ENCODE measurements around the gene PGAM5.
A peak's percentile ranks its signal among the peaks of the same experiment; 100 is the strongest.
"Not testable (repeated sequence)": the region's sequence is repeated elsewhere in the genome, so short reads cannot be mapped to it uniquely, and the experiment has no call there.

Gene PGAM5

DNA sequence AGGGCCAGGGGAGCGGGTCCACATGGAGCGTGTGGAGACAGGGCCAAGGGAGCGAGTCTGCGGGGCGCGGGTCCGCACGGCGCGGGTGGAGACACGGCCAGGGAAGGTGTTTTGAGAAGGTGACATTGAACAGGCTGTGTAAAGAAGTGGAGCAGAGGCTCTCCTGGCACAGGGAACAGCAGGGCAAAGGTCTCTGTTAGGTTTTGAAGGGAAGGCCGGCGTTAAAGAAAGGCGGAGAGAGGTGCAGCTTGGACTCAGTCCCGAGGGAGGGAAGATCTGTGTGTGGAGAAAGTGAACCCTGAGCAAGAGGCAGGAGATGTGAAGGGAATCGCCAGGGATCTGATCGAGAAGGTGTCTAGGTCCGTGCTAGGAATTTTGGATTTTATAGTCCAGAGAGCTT lies 21.4 kb upstream of the PGAM5 start:
- Histone ChIP-seq H3K4me2 (ENCODE audit: low read length) (peak overlapping the region; percentile 50), H4K20me1 (ENCODE audit: control insufficient read depth, insufficient read depth, low read depth, low read length) (peaks cover 9% of the 10 kb centered on the region), H3K4me3 (ENCODE audit: low read length) (peak overlapping the region; percentile 47), H3K36me3 (ENCODE audit: control insufficient read depth, low read length) (peaks cover 41% of the 10 kb centered on the region), H3K9me2 (replicated peaks; ENCODE audit: control insufficient read depth, low read length) (no peaks in the 10 kb centered on the region), H3K4me1 (ENCODE audit: control insufficient read depth, low read length) (peaks cover 26% of the 10 kb centered on the region), H3K27ac (ENCODE audit: low read depth, low read length) (no peak overlapping the region), H3K79me2 (ENCODE audit: control insufficient read depth, low read length) (peaks cover 48% of the 10 kb centered on the region), H3K27me3 (ENCODE audit: control insufficient read depth, low read length) (no peaks in the 10 kb centered on the region), H3F3A (ENCODE audit: control insufficient read depth, insufficient read depth) (peaks cover 15% of the 10 kb centered on the region), H3K9me3 (ENCODE audit: control insufficient read depth, insufficient read depth, low read length) (no peaks in the 10 kb centered on the region; the same call in 1 of the 2 replicates)
- no peak for TF ChIP-seq EZH2phosphoT487 (IDR thresholded peaks at IDR 0.05; ENCODE audit: borderline replicate concordance, low read length)
- TF ChIP-seq, protein P1, sequence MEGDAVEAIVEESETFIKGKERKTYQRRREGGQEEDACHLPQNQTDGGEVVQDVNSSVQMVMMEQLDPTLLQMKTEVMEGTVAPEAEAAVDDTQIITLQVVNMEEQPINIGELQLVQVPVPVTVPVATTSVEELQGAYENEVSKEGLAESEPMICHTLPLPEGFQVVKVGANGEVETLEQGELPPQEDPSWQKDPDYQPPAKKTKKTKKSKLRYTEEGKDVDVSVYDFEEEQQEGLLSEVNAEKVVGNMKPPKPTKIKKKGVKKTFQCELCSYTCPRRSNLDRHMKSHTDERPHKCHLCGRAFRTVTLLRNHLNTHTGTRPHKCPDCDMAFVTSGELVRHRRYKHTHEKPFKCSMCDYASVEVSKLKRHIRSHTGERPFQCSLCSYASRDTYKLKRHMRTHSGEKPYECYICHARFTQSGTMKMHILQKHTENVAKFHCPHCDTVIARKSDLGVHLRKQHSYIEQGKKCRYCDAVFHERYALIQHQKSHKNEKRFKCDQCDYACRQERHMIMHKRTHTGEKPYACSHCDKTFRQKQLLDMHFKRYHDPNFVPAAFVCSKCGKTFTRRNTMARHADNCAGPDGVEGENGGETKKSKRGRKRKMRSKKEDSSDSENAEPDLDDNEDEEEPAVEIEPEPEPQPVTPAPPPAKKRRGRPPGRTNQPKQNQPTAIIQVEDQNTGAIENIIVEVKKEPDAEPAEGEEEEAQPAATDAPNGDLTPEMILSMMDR (IDR thresholded peaks at IDR 0.05; ENCODE audit: low read depth, low read length, poor library complexity, severe bottlenecking), result no peak

DNA sequence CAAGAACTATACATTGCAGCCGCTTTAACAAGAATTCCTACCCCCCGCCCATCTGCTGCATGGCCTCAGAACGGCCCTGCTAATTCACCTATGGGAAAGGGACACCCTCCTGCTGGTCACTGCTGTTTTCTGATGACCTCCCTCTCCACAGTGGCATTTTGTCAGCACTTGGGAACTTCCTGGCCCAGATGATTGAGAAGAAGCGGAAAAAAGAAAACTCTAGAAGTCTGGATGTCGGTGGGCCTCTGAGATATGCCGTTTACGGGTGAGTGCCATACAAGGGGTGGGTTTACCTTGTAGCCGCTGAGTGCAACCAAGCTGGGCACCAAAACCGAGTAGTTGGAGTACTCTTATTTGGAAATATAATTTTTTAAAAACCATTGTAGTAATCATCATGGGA lies 20.5 kb upstream of the PGAM5 start:
- Histone ChIP-seq H3K4me1 (ENCODE audit: control insufficient read depth, low read length) (peaks cover 24% of the 10 kb centered on the region), H3K27ac (ENCODE audit: low read depth, low read length) (no peak overlapping the region), H3K79me2 (ENCODE audit: control insufficient read depth, low read length) (peaks cover 49% of the 10 kb centered on the region), H3K36me3 (ENCODE audit: control insufficient read depth, low read length) (peaks cover 44% of the 10 kb centered on the region), H4K20me1 (ENCODE audit: control insufficient read depth, insufficient read depth, low read depth, low read length) (peaks cover 8% of the 10 kb centered on the region), H3K4me3 (ENCODE audit: low read length) (no peak overlapping the region), H3F3A (ENCODE audit: control insufficient read depth, insufficient read depth) (peaks cover 15% of the 10 kb centered on the region), H3K27me3 (ENCODE audit: control insufficient read depth, low read length) (no peaks in the 10 kb centered on the region), H3K9me2 (replicated peaks; ENCODE audit: control insufficient read depth, low read length) (no peaks in the 10 kb centered on the region), H3K9me3 (ENCODE audit: control insufficient read depth, insufficient read depth, low read length) (no peaks in the 10 kb centered on the region; the same call in 1 of the 2 replicates), H3K4me2 (ENCODE audit: low read length) (peak overlapping the region; percentile 50; the same call in 1 of the 2 replicates)
- TF ChIP-seq EZH2phosphoT487 (IDR thresholded peaks at IDR 0.05; ENCODE audit: borderline replicate concordance, low read length), result no peak
- TF ChIP-seq, protein P1 (IDR thresholded peaks at IDR 0.05; ENCODE audit: low read depth, low read length, poor library complexity, severe bottlenecking), result no peak

DNA sequence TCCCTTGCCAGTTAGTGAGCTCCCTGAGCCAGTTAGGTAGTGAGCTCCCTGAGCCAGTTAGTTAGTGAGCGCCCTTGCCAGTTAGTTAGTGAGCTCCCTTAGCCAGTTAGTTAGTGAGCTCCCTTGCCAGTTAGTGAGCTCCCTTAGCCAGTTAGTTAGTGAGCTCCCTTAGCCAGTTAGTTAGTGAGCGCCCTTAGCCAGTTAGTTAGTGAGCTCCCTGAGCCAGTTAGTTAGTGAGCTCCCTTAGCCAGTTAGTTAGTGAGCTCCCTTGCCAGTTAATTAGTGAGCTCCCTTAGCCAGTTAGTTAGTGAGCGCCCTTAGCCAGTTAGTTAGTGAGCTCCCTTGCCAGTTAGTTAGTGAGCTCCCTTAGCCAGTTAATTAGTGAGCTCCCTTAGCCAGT lies 18.6 kb upstream of the PGAM5 start:
- H4K20me1 ChIP-seq (ENCODE audit: control insufficient read depth, insufficient read depth, low read depth, low read length); H3K9me3 ChIP-seq (ENCODE audit: control insufficient read depth, insufficient read depth, low read length); H3K4me3 ChIP-seq (ENCODE audit: low read length); H3K27me3 ChIP-seq (ENCODE audit: control insufficient read depth, low read length); H3K27ac ChIP-seq (ENCODE audit: low read depth, low read length); H3K4me2 ChIP-seq (ENCODE audit: low read length); H3K9me2 ChIP-seq (replicated peaks; ENCODE audit: control insufficient read depth, low read length): not testable (repeated sequence)
- Histone ChIP-seq H3F3A (ENCODE audit: control insufficient read depth, insufficient read depth) (peaks cover 15% of the 10 kb centered on the region), H3K36me3 (ENCODE audit: control insufficient read depth, low read length) (peaks cover 49% of the 10 kb centered on the region), H3K4me1 (ENCODE audit: control insufficient read depth, low read length) (peaks cover 12% of the 10 kb centered on the region), H3K79me2 (ENCODE audit: control insufficient read depth, low read length) (peaks cover 38% of the 10 kb centered on the region)

DNA sequence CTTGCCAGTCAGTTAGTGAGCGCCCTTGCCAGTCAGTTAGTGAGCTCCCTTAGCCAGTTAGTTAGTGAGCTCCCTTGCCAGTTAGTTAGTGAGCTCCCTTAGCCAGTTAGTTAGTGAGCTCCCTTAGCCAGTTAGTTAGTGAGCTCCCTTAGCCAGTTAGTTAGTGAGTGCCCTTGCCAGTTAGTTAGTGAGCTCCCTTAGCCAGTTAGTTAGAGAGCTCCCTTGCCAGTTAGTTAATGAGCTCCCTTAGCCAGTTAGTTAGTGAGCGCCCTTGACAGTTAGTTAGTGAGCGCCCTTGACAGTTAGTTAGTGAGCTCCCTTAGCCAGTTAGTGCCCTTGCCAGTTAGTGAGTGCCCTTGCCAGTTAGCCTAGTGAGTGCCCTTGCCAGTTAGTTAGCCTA lies 15.8 kb upstream of the PGAM5 start:
- H3K9me2 ChIP-seq (replicated peaks; ENCODE audit: control insufficient read depth, low read length); H3K27me3 ChIP-seq (ENCODE audit: control insufficient read depth, low read length); H3K4me3 ChIP-seq (ENCODE audit: low read length); H4K20me1 ChIP-seq (ENCODE audit: control insufficient read depth, insufficient read depth, low read depth, low read length); H3K9me3 ChIP-seq (ENCODE audit: control insufficient read depth, insufficient read depth, low read length); H3K4me2 ChIP-seq (ENCODE audit: low read length); H3K27ac ChIP-seq (ENCODE audit: low read depth, low read length): not testable (repeated sequence)
- Histone ChIP-seq H3F3A (ENCODE audit: control insufficient read depth, insufficient read depth) (peaks cover 13% of the 10 kb centered on the region), H3K36me3 (ENCODE audit: control insufficient read depth, low read length) (peaks cover 65% of the 10 kb centered on the region), H3K4me1 (ENCODE audit: control insufficient read depth, low read length) (peaks cover 26% of the 10 kb centered on the region), H3K79me2 (ENCODE audit: control insufficient read depth, low read length) (peaks cover 40% of the 10 kb centered on the region)

Measured in DOHH2 (cell line).